Central memory CD4-positive, alpha-beta T cell (primary cell): ENCODE data around the gene NUP93.

Experiments used
- DNase-seq: peaks from one replicate; pipeline ENCODE4 v3.0.0; 2022
- total RNA-seq, 3 experiments: gene quantifications; one replicate each; lab custom pipeline; 2026; lab: John Stamatoyannopoulos, UW

The NUP93 gene
- total RNA-seq = 40.3 to 188 (median 51.3) reads per million in 3 experiments

DNA sequence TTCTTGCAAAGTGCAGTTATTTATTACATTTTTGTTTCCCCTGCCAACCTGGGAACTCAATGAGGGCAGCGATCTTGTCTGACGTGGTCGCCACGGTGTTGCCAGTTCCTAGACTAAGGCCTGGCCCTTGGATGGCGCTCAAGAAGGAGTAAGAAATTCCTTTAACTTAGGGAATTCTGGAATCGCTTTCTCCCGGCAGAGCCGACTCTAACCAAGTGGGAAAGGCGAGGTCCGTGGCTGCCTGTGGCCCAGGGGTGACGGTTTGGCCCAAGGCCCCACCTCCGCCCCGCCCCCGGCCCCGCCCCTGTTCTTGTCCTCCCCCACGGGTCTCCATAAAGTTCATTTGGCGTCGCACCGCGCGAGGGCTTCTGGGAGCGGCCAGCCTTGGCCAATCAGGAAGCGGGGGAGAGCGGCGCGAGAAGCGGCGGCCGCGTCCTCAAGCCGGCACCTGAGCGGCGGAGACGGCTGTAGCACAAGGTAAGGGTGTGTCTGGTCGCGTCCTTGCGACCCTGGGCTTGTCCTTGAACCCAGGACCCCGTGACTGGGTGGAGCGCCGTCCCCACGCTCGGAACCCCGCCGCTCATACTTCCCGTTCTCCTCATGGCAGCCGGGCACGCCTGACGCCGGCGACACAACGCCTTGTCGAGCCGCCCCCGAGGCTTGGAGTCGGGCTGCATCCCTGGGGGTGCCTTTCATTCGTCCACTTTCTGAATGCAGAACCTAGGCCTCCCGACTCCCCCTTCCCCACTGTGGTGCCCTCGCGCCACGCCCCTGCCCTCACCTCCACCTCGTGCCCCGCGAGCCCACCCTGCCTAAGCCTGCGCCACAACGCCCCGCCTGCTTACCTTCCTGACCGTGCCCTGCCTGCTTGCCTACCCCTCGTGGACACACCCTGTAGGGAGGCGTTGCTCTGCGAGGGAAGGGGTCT lies at the start of gene NUP93:
NUP93 (plus strand) TSS at position 395 of the 928 bp plus-strand sequence. CDS start 18,119 bp downstream, outside the sequence.
- peak; percentile 86 for DNase-seq

DNA sequence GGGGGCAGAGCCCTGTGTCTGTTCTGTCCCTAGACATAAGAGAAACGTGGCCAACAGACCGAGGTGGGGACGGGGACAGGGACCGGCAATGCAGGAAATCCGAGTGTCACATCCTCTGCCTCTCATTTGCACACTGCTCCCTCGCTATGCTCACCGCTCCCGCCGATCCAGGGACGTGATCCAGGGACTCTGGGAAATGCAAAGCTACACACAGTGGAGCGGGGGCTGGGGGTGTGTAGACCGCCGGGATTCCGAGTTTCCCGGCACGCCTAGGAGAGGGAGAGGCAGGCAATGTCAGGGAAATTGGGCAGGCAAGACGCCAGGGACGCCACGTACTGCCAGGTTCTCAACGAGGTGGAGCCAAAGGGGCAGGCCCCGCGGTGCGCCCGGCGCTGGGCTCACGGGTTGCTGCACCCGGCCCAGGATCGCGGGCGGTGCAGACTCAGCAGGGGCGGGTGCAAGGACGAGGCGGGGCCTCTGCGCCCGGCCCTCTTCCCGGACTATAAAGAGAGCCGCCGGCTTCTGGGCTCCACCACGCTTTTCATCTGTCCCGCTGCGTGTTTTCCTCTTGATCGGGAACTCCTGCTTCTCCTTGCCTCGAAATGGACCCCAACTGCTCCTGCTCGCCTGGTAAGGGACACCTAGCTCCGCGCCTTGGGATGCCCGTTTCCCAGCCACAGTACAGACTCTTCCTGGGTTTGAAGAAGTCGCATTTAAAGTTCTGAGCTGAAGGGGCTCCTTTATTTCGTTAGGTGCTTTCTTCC lies 47.8 kb upstream of the NUP93 start, which contains the start of gene MT1X:
MT1X (plus strand) TSS at position 532 of the 764 bp plus-strand sequence; CDS start at position 603, 71 bp downstream.
- peak; percentile 82 for DNase-seq

DNA sequence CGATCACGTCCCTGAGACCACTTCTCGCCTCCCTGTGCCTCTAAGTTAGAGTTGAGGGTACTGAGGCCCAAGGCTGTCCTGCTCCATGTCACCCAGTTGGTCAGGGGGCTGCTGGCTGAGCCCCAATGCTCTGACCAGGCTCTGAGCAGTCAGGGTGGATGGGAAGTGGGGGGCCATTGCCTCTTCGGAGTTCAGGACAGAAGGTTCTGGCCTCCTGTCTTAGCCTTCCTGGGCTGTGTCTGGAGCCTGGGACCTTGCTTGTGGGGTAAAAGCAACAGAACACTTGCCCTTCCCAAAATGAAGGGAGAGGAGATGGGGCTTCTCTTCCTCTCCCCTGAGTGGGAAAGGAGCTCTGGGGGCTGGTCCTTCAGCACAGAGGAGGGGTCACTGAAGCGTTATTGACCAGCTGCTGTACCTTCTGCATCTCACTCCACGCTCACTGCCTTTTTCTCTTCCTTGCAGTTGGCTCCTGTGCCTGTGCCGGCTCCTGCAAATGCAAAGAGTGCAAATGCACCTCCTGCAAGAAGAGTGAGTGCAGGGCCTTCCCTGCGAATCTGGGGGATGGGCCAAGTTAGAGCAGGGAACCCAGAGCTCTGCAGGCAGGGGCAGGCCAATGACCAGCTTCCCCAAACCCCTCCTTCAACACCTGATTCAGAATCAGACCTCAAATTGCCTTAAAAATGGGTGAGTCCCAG lies 47.1 kb upstream of the NUP93 start:
- DNase-seq = no peak

DNA sequence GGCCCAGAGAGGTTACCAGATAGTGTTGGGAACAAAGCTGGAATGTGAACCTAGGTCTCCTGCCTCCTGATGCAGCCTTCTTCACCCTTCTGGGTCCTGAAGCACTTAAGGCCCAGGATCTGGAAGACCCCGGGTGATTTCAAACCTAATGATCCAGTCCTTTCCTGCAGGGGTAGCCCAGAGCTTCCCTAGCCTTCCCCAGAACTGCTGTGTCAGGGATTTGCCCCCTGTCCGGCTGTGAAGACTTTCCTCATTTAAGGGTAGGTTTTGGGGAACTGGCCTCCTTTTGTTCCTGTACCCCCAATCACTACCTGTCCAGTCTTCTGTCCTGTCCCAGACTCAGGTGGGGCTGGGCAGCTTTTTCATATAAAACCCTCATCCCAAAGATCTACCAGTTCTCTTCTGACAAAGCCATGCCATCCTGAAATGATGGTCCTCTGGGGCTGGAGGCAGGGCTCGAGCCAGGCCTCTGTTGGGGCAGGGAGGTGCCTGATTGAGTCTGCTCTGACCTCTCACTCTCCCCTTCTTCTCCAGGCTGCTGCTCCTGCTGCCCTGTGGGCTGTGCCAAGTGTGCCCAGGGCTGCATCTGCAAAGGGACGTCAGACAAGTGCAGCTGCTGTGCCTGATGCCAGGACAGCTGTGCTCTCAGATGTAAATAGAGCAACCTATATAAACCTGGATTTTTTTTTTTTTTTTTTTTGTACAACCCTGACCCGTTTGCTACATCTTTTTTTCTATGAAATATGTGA lies 46.3 kb upstream of the NUP93 start:
- no peak for DNase-seq

DNA sequence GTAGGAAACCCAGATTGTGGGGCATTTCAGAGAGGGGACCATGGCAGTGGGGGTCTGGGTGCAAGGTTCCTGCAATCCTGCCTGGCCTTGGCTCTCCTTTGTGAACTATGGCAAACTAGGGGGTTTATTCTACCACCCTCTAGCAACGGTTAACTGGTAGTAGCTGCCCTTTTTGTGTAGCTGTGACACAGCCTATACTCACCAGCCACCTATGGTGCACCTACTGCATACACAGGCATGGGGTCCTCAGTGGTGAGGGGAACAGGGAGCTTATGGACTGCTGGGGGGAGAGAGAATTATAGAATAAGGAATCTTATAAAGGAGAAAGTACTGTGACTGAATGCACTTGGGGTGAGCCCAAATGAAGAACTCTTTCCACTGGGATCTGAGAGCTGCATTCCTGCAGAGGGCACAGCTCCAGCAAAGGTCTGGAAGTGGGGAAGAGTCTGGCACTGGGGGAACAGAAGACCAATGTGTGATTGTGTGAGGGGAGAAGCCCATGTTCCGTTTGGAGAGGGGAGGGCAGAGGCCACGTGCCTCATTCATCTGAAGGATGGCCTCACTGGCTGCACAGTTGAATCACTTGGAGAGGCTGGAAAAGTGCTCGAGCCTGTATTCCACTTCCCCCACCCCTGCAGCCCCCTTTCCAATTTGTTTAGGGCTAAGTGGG lies 45.5 kb upstream of the NUP93 start:
- no peak for DNase-seq

DNA sequence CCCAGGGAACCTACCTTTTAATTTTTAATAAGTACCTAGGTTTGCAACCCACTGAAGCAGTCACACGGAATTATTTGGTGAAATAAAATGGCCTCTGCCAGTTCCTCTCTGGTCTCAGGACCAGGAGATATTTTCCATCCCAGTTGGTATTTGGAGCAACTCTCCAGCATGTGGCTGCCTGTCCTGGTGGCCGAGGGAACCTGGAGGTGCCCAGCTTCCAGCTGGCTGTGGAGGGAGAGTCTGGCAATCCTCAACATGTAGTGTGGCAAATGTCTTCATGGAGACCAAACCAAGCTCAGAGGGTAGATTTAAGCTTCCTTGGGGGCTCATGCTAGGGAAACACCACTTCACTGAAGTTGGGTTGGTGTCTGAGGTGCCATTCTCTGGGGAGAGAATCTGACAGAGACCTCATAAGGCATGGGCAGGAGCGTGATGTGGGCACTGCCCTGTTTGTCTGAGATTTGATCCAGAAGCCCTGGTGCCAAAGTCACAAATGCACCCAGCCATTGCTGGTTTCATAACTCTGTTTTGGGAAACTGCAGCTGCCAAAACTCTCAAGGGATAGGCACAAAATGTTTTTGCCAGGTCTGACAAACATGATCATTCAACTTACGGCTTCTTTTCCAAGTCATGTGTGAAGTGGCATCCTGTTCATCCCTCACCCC lies 44.9 kb upstream of the NUP93 start:
- DNase-seq = no peak

DNA sequence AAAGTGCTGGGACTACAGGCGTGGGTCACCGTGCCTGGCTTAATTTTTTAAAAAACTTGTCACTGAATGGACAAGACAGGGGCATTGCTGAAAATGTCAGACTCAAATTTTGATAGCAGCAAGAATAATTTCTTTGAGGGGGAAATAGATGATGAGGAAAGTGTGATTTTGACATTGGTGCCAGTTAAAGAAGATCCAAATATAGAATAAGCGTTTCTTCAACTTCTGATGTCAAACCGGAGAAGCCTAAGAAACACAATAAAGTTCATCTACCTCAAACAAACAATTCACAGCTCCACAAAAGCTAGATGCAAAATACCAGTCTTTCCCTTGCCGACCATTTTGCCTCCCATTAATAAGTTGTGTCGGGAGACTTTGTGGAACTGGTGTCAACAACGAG lies 43.2 kb upstream of the NUP93 start:
- DNase-seq = no peak

DNA sequence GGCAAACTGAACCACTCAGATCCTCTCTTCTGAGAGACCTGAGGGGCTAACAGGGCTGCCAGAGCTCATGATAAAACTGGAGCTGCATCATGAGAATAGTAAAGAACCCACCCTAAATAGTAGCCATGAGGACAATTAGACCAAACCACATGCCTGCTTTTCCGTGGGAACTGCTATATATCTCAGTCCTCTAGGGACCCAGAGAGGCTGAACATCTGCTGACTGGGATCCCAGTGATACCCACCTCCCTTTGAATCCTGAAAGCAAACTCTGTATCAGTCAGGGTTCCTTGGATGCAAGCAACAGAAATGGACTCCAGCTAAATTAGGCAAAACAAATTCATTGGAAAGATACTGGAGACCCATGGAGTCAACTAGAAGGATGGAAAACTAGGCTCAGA lies 41.2 kb upstream of the NUP93 start:
- no peak for DNase-seq

DNA sequence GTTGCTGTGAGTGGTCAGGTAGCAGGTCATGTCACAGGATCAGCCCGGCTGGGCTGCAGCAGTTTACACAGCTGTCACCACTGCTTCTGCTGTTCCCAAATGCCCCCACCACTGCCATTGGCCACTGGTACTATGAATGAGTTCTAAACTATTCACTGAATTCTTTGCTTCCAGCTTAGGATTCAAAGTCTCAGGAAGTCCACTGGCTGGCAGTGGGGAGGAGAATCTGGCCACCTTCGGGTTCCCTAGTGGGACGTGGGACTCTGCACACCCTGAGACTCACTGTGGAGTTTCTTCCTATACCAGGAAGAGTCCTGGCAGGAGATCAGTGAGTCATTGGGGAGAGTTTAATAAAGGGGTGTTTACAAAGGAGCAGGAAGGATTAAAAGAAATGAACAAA lies 40.8 kb upstream of the NUP93 start:
- DNase-seq = no peak

DNA sequence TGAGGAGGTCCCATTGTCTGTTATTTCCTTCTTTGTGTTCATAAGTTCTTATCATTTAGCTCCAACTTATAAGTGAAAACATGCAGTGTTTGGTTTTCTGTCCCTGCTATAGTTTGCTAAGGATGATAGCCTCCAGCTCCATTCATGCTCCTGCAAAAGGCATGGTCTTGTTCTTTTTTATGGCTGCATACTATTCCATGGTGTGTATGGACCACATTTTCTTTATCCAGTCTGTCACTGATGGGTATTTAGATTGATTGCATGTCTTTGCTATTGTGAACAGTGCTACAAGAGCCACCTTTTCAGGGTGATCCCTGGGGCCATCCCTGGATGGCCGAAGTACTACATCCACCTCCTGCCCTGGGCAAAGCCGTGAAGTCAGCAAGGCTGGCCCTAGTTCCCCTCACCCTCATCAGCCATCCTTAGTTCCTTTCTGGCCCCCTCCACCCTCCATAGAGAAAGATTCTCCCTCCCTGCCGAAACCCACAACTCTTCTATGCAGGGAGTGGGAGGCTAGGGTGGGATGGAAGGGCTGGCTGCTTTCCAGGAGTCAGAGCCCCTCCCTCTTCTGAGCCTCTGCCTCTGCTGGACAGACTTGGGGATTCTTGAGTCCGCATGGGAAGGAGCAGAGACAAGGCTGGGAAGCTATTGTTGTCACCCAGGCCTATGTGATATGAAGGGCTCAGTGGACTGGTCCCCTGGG lies 39.4 kb upstream of the NUP93 start:
- DNase-seq = no peak

DNA sequence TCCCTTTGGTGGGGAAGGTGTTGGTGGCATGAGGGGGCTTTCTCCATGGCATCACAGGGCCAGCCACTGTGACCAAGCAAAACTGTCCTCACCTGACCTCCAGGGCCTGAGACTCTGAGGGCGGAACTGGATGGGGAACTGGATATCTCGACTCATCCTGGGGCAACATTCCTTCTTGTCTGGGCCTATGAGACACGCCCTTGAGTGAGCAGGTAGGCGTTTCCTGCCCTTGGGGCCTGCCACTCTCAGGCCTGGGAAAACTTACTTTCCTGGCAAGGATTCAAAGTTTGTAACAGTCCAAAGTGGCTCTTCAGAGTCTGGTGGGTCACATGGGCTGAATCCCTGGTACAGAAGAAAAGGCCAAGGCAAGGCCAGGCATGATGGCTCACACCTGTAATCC lies 38.0 kb upstream of the NUP93 start:
- no peak for DNase-seq

DNA sequence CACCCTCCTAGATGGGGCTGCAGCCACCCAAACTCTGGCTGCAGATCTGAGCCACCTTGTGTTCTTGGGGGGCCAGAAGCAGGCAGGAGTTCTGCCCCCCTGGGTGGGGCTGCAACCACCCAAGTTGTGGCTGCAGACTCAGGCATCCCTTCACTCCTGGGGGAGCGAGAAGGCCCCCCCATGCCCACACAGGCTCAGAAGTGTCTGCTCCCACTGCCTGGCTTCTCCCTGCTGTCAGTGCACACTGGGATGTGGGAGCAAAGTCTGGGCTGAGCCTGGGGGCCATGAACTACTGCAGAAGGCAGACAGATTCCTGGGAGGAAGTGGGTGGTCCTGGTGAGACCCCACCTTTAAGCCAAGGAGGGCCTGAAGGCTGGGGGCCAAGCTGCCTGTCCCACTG lies 34.7 kb upstream of the NUP93 start:
- DNase-seq = no peak

DNA sequence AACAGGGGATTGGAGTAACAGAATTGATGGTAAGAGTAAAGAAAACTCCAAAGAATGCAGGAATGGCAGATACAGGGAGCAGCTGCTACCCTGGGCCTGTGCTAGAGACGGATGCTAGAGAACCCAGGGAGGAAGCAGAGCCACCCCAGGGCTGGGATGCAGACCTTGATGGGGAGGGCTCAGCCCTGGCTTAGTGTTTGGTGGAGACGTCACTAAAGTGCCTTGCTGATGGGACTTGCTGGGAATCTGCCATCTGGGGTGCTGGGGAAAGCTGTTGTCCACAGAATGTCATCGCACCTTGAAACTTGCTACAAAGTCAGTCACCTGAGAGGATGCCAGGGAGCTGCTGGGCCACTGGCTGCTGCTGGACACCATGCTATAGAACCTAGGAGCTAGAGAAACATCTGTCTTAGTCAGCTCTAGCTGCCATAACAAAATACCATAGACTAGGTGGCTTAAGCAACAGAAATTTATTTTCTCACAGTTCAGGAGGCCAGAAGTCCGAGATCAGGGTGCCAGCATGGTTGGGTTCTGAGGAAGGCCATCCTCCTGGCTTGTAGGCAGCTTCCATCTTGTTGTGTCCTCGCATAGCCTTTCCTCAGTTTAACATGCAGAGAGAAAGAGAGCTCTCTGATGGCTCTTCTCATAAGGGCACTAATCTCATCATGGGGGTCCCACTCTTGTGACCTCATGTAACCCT lies 32.3 kb upstream of the NUP93 start:
- no peak for DNase-seq

DNA sequence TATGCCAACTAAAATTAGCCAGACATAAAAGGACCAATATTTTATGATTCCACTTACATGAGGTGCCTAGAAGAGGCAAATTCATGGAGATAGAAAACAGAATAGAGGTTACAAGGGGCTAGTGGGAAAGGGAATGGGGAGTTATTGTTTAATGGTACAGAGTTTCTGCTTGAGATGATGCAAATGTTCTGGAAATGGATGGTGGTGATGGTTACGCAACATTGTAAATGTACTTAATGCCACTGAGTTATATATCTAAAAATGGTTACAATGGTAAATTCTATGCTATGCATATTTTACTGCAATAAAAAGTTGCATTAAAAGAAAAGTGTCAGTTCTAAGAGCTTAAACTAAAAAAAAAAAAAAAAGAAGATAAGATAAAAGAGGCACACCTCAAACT lies 29.7 kb upstream of the NUP93 start:
- no peak for DNase-seq

DNA sequence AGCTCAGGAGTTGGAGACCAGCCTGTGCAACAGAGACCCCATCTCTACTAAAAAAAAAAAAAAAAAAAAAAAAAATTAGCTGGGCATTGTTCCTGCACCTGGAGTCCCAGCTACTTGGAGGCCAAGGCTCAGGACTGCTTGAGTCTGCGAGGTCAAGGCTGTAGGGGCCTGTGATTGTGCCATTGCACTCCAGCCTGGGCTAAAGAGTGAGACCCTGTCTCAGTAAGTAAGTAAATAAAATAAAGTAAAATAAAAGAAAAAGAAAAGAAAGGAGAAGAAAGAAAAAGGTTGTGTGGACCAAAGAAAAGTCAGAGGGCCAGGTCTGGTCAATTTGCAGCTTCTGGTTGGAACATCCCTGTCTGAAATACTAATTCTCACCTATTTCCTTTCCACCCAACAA lies 29.3 kb upstream of the NUP93 start:
- DNase-seq = no peak

DNA sequence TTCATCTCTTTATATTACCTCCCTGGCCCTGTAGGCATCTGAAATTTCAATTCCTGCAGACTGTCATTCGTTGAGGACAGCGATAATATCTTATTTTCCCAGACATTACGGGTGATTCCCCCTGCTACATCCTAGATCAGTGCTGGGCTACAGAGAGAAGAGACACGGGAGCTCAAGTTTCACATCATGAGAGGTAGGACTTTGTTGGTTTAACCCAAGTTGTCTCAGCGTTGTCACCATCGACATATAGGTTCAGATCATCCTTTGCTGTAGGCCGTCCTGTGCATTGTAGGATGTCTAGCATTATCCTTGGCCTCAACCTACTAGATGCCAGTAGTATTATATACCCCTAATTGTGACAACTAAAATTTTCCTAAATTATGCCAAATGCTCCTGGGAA lies 28.4 kb upstream of the NUP93 start:
- no peak for DNase-seq

DNA sequence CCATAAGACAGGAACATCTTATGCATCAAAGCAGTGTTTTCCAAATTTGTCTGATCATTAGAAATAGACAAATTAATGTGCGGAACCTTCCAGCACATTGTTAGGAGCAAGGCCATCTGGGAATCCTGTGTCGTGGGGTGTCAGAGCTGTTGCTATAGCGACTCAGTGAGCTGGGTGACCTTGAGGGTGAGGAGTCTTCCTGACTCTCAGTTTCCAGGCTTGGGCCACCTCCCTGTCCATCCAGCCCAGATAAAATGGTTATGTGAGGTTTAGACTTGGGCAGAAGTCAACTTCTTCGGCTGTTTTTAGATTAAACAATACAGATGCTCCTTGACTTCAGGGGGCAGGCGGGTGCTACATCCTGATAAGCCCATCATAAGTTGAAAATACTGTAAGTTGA lies 27.1 kb upstream of the NUP93 start:
- DNase-seq = no peak

DNA sequence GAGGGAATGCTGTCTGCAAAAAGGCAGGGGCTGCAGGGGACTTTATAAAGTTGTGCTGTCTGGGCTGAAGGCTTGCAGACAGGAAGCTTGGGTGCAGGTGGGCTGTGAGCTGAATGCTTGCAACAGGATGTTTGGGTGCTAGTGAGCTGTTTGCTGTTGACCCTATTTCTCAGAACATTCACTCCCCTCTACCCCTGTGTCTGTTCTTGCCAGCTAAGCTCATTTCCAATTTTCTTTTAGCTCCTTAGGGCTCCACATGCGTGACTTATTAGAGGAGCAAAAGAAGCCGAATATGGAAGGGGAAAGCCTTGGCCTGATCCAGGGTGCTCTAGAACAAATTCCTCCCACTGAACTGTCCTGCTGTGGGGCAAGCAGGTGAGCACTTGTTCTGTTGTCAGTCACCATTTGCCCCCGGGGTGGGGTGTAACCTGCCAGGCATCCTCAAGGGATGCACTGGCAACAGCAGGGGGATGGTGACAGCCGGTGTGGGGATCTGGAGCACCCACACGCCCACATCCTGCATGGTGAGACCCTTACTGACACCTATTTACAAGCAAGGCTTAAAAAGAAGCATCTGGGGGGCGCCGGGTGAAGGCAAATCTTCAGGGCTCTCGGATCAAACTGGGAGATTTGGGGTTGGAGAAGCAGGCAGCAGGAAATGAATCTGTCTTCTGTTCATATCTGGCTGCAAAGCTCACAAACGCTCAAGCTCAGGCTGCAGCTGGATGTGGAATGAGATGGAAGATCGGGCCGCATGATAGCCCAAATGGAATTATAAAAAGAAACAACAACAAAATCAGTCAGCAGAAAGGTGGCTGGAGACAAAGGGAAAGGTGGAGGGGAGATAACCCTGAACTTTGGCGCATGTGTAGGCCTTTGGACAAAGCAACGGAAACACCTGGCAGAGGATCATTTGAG lies 21.1 kb upstream of the NUP93 start:
- peak; percentile 21 for DNase-seq
